Measurements from ENCODE around the gene LRRFIP1.
"Not testable (repeated sequence)": the region's sequence is repeated elsewhere in the genome, so short reads cannot be mapped to it uniquely, and the experiment has no call there.

The LRRFIP1 gene

DNA sequence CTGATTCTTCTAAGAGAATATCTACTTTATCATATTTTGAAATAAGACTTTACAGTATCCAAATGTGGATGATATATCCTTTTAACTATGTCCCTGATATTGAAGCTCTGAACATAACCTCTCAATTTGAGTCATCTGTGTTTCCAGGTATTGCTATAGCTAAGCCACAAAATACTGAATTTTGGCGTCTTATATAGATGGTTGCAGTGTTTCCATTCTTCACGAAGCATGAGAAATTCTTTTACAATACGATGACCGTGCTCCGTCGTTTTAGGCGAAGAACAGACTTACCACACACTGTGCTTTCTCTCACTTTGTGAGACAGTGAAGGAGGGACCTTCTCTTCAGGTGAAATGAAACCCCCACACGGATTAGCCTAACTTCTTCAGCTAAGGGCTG lies 45.3 kb downstream of the LRRFIP1 start:
- Histone ChIP-seq H3K4me1 (ENCODE audit: control insufficient read depth, insufficient read depth, low read length) (peaks cover 58% of the 10 kb centered on the region), H3K9me3 (replicated peaks; ENCODE audit: low read length) (no peaks in the 10 kb centered on the region), H3K4me3 (ENCODE audit: low read length) (no peak overlapping the region), H3K27me3 (ENCODE audit: control insufficient read depth, insufficient read depth, low read length) (no peaks in the 10 kb centered on the region), H3K36me3 (ENCODE audit: insufficient read depth, low read length) (peaks cover 14% of the 10 kb centered on the region), H3K9ac (ENCODE audit: low read depth, low read length) (peak overlapping the region; percentile 88), H3K4me2 (ENCODE audit: low read length) (peak overlapping the region; percentile 90)

DNA sequence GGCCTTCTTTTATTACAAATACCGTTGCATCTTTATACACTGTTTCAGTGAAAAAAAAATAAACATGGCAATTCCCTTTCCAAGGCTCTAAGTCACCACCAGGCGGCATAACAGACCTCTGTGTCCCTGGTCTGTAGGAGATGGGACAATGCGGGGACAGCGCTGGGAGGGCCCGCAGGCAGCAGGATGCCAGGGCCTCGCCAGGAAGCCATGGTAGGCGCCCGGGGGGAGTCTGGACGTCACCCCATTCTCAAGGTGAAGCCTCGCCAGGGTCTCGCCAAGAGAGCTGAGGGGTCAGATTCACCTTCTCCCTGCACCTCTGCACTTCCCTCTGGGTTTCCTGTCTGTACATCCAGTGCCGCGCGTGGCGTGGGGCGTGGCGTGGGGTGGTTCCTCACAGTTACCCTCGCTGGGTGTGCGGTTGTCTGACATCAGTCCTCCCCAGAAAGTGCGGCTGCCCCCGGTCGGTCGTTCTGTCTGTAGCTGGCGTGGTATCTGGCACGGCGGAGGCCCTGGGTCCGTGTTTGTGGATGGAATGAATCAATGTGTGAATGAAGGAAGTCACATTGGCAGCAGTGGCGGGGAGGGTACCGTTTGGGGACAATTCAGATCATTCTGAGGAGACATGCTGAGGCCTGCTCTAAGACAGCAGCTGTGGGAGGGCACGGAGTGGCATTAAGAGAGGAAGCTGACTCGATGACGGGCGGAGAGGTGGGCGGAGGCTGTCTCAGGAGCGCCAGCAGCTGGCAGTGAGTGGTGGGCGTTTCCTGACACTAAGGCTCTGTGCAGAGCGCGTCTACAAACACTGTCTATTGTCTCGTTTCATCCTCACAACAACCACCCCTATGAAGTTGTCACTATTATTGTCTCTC lies 46.0 kb downstream of the LRRFIP1 start:
- H3K9me3 ChIP-seq (replicated peaks; ENCODE audit: low read length): no peaks in the 10 kb centered on the region
- peak overlapping the region; percentile 62 for H3K4me3 ChIP-seq (ENCODE audit: low read length)

GRCh38 chr2:237674731-237675276 lies 47.4 kb downstream of the LRRFIP1 start:
- Histone ChIP-seq H3K36me3 (ENCODE audit: insufficient read depth, low read length) (peaks cover 14% of the 10 kb centered on the region), H3K27me3 (ENCODE audit: control insufficient read depth, insufficient read depth, low read length) (no peaks in the 10 kb centered on the region), H3K9ac (ENCODE audit: low read depth, low read length) (peak overlapping the region; percentile 88), H3K4me2 (ENCODE audit: low read length) (peak overlapping the region; percentile 90), H3K4me3 (ENCODE audit: low read length) (peak overlapping the region; percentile 41), H3K4me1 (ENCODE audit: control insufficient read depth, insufficient read depth, low read length) (peaks cover 55% of the 10 kb centered on the region), H3K9me3 (replicated peaks; ENCODE audit: low read length) (no peaks in the 10 kb centered on the region)

More for the DNA sequence above, 46.0 kb downstream of the LRRFIP1 start:
- Histone ChIP-seq H3K4me1 (ENCODE audit: control insufficient read depth, insufficient read depth, low read length) (peaks cover 65% of the 10 kb centered on the region), H3K27me3 (ENCODE audit: control insufficient read depth, insufficient read depth, low read length) (no peaks in the 10 kb centered on the region), H3K9ac (ENCODE audit: low read depth, low read length) (peak overlapping the region; percentile 88), H3K4me2 (ENCODE audit: low read length) (peak overlapping the region; percentile 90), H3K36me3 (ENCODE audit: insufficient read depth, low read length) (peaks cover 14% of the 10 kb centered on the region)

DNA sequence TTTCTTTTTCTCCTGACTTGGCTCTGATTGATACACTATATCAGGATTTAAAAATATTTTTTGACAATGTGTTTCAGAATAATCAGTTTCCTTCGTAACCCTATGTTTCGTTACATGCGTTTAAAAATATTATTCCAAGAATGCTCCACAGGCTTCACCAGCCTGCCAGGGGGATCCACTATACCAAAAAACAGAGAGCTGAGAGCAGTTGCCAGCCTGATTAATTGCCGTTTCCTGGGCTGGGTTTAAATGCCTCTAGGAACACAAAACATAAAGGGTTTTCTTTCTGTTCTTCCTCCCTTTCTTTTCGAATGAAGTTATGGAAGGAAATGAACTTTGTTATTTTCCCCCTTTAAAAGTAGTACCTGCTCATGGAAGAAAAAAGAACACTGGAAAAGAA lies 47.9 kb downstream of the LRRFIP1 start:
- Histone ChIP-seq H3K4me2 (ENCODE audit: low read length) (peak overlapping the region; percentile 90), H3K9ac (ENCODE audit: low read depth, low read length) (peak overlapping the region; percentile 88), H3K9me3 (replicated peaks; ENCODE audit: low read length) (no peaks in the 10 kb centered on the region), H3K4me3 (ENCODE audit: low read length) (peak overlapping the region; percentile 41), H3K4me1 (ENCODE audit: control insufficient read depth, insufficient read depth, low read length) (peaks cover 50% of the 10 kb centered on the region), H3K27me3 (ENCODE audit: control insufficient read depth, insufficient read depth, low read length) (no peaks in the 10 kb centered on the region), H3K36me3 (ENCODE audit: insufficient read depth, low read length) (peaks cover 14% of the 10 kb centered on the region)

- H3K9me3 ChIP-seq (replicated peaks; ENCODE audit: low read length): no peaks in the 10 kb centered on the region
- H3K36me3 ChIP-seq (ENCODE audit: insufficient read depth, low read length): no peaks in the 10 kb centered on the region
- no peaks in the 10 kb centered on the region for H3K27me3 ChIP-seq (ENCODE audit: control insufficient read depth, insufficient read depth, low read length)
- H3K4me2 ChIP-seq (ENCODE audit: low read length): no peak overlapping the region
- H3K4me1 ChIP-seq (ENCODE audit: control insufficient read depth, insufficient read depth, low read length): peaks cover 24% of the 10 kb centered on the region
- no peak overlapping the region for H3K9ac ChIP-seq (ENCODE audit: low read depth, low read length)
- H3K4me3 ChIP-seq (ENCODE audit: low read length): no peak overlapping the region
Observed at GRCh38 chr2:237680702-237681478, 53.5 kb downstream of the LRRFIP1 start.

- Histone ChIP-seq H3K4me1 (ENCODE audit: control insufficient read depth, insufficient read depth, low read length) (peaks cover 31% of the 10 kb centered on the region), H3K9me3 (replicated peaks; ENCODE audit: low read length) (no peaks in the 10 kb centered on the region), H3K4me3 (ENCODE audit: low read length) (no peak overlapping the region), H3K36me3 (ENCODE audit: insufficient read depth, low read length) (peaks cover 3% of the 10 kb centered on the region), H3K27me3 (ENCODE audit: control insufficient read depth, insufficient read depth, low read length) (no peaks in the 10 kb centered on the region), H3K4me2 (ENCODE audit: low read length) (no peak overlapping the region), H3K9ac (ENCODE audit: low read depth, low read length) (no peak overlapping the region)
Observed at GRCh38 chr2:237682151-237682550, 54.8 kb downstream of the LRRFIP1 start.

DNA sequence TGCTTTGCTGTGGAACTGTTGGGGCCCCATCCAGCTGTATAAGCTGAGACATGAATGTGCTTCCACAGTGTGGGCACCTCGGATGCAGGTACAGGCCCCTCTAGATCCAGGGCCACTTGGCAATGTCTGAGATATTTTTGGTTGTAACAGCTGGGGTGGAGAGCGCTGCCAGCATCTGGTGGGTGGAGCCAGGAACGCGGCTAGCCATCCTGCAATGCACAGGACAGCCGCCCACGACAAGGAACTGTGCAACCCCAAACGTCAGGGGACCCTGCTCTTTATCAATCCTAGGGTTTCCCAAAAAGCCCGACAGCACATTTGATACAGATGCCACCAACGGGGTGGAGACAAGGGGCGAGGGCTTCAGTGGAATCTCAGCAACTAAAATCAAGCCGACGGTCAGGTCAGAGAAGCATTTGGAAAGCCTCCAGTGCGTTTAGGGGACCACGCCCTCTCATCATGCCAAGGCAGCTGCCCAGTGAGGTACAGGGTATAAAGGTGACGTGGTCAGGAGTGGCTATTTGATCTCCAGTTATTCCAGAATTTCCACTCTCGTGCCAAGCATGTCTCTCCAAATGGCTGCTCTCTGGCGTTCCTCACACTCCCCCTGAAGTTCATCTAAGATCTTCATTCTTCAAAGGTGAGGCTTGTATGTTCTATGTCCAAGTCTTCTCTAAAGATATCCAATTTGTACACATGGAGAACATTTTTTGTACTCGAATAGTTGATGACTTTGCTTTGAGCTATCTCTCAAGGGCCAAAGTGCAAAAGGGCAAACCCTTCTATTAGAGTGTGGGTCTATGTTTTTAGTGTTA lies 55.7 kb downstream of the LRRFIP1 start:
- Histone ChIP-seq H3K9me3 (replicated peaks; ENCODE audit: low read length) (no peaks in the 10 kb centered on the region), H3K4me3 (ENCODE audit: low read length) (peak overlapping the region; percentile 20), H3K36me3 (ENCODE audit: insufficient read depth, low read length) (peaks cover 3% of the 10 kb centered on the region), H3K4me1 (ENCODE audit: control insufficient read depth, insufficient read depth, low read length) (peaks cover 30% of the 10 kb centered on the region), H3K9ac (ENCODE audit: low read depth, low read length) (no peak overlapping the region), H3K27me3 (ENCODE audit: control insufficient read depth, insufficient read depth, low read length) (no peaks in the 10 kb centered on the region), H3K4me2 (ENCODE audit: low read length) (peak overlapping the region; percentile 66)

DNA sequence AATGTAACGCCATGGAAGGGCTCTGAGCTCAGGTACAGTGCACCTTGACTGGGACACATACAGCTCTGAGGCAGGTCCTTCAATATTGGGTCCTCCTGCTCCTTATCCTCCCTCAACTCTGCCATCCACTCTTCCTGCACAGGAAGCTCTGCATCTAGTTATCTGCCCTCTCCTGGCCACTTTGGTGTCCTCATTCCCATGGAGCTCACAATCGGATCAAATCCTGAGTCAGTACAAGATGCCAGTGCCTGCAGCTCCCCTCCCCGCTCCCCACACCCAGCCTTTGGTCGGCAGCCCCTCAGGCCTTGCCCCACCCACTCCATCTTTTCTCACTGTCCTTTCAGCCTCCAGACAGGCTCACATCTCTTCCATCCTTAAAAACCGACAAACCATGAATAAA lies 58.0 kb downstream of the LRRFIP1 start:
- Histone ChIP-seq H3K9me3 (replicated peaks; ENCODE audit: low read length) (no peaks in the 10 kb centered on the region), H3K4me1 (ENCODE audit: control insufficient read depth, insufficient read depth, low read length) (peaks cover 47% of the 10 kb centered on the region), H3K27me3 (ENCODE audit: control insufficient read depth, insufficient read depth, low read length) (no peaks in the 10 kb centered on the region), H3K4me3 (ENCODE audit: low read length) (no peak overlapping the region), H3K36me3 (ENCODE audit: insufficient read depth, low read length) (peaks cover 3% of the 10 kb centered on the region), H3K4me2 (ENCODE audit: low read length) (no peak overlapping the region), H3K9ac (ENCODE audit: low read depth, low read length) (no peak overlapping the region)

- Histone ChIP-seq H3K27me3 (ENCODE audit: control insufficient read depth, insufficient read depth, low read length) (no peaks in the 10 kb centered on the region), H3K4me3 (ENCODE audit: low read length) (no peak overlapping the region), H3K9ac (ENCODE audit: low read depth, low read length) (peak overlapping the region; percentile 50), H3K36me3 (ENCODE audit: insufficient read depth, low read length) (peaks cover 3% of the 10 kb centered on the region), H3K4me2 (ENCODE audit: low read length) (no peak overlapping the region), H3K4me1 (ENCODE audit: control insufficient read depth, insufficient read depth, low read length) (peaks cover 52% of the 10 kb centered on the region), H3K9me3 (replicated peaks; ENCODE audit: low read length) (no peaks in the 10 kb centered on the region)
Observed at GRCh38 chr2:237686659-237687136, 59.3 kb downstream of the LRRFIP1 start.

GRCh38 chr2:237688081-237688480 lies 60.7 kb downstream of the LRRFIP1 start:
- H3K9me3 ChIP-seq (replicated peaks; ENCODE audit: low read length): no peaks in the 10 kb centered on the region
- peaks cover 3% of the 10 kb centered on the region for H3K36me3 ChIP-seq (ENCODE audit: insufficient read depth, low read length)
- H3K4me1 ChIP-seq (ENCODE audit: control insufficient read depth, insufficient read depth, low read length): peaks cover 41% of the 10 kb centered on the region
- no peaks in the 10 kb centered on the region for H3K27me3 ChIP-seq (ENCODE audit: control insufficient read depth, insufficient read depth, low read length)
- H3K9ac ChIP-seq (ENCODE audit: low read depth, low read length): peak overlapping the region; percentile 85
- peak overlapping the region; percentile 42 for H3K4me3 ChIP-seq (ENCODE audit: low read length)
- peak overlapping the region; percentile 69 for H3K4me2 ChIP-seq (ENCODE audit: low read length)

- H3K4me3 ChIP-seq (ENCODE audit: low read length); H3K27me3 ChIP-seq (ENCODE audit: control insufficient read depth, insufficient read depth, low read length); H3K36me3 ChIP-seq (ENCODE audit: insufficient read depth, low read length); H3K9me3 ChIP-seq (replicated peaks; ENCODE audit: low read length): not testable (repeated sequence)
- H3K9ac ChIP-seq (ENCODE audit: low read depth, low read length): peak overlapping the region; percentile 85
- peaks cover 40% of the 10 kb centered on the region for H3K4me1 ChIP-seq (ENCODE audit: control insufficient read depth, insufficient read depth, low read length)
- peak overlapping the region; percentile 69 for H3K4me2 ChIP-seq (ENCODE audit: low read length)
Observed at GRCh38 chr2:237688541-237688940, 61.2 kb downstream of the LRRFIP1 start.

Data from skeletal muscle satellite cell (primary cell).